ENCODE measurements around the gene INO80D.
"Not testable (repeated sequence)": the region's sequence is repeated elsewhere in the genome, so short reads cannot be mapped to it uniquely, and the experiment has no call there.

GRCh38 chr2:206077879-206078278 is 8.1 kb downstream of the INO80D start:
- TF ChIP-seq CTCF, POLR2A (IDR thresholded peaks at IDR 0.05): not testable (repeated sequence)
